IMR-90 (cell line): ENCODE results near the gene FLII. TPM values are rescaled to one million over a fixed set of nuclear protein-coding genes. Genes with fewer than 3 reads are reported as not detected.

Experiments
- ATAC-seq: fragments of 200-7000 bp; cut with Tn5 transposase; 2 replicates; pipeline ENCODE4 v1.9.1; 2020; ENCODE audit warnings: low read depth, mild to moderate bottlenecking, moderate library complexity
- BruUV-seq: library from RNA; stranded (reverse); fragments of 400-500 nt; replicated peaks from 2 replicates; lab custom pipeline; 2021; lab: Mats Ljungman, UMichigan
- CTCF ChIA-PET: fragments of 300-600 bp; formaldehyde crosslinking; extraction: SDS; loops from one replicate; lab custom pipeline; 2021; ENCODE audit warnings: antibody characterized with exemption; lab: Yijun Ruan, JAX
- POLR2A ChIA-PET: fragments of 300-600 bp; sonication (Branson Sonifier 250); formaldehyde crosslinking; loops from one replicate; lab custom pipeline; 2022; ENCODE audit warnings: antibody characterized with exemption; ENCODE audit not compliant: unreplicated experiment; lab: Charles Lee
- DNase-seq: peaks from one replicate; pipeline ENCODE4 v3.0.0; 2013
- H2AFZ ChIP-seq: replicated peaks from 2 replicates; pipeline ENCODE3; 2013; ENCODE audit warnings: low read length, mild to moderate bottlenecking; ENCODE audit not compliant: poor library complexity
- H2AK5ac ChIP-seq: 2 replicates; pipeline ENCODE4 v1.6.1; 2013; ENCODE audit warnings: low read depth, low read length, inconsistent platforms
- H2AK9ac ChIP-seq: replicated peaks from 2 replicates; pipeline ENCODE3; 2013; ENCODE audit warnings: mild to moderate bottlenecking, low read depth, low read length, moderate library complexity; ENCODE audit not compliant: poor library complexity
- H2BK120ac ChIP-seq: 2 replicates; pipeline ENCODE4 v1.6.1; 2013; ENCODE audit warnings: low read depth, low read length, inconsistent platforms
- H2BK15ac ChIP-seq: 3 replicates; pipeline ENCODE4 v1.6.1; 2013; ENCODE audit warnings: low read depth, low read length, inconsistent platforms
- H2BK20ac ChIP-seq: 2 replicates; pipeline ENCODE4 v1.6.1; 2013; ENCODE audit warnings: low read depth, mild to moderate bottlenecking, inconsistent platforms, low read length, moderate library complexity
- H2BK5ac ChIP-seq: 2 replicates; pipeline ENCODE4 v1.6.1; 2013; ENCODE audit warnings: mild to moderate bottlenecking, low read depth, low read length, inconsistent platforms; ENCODE audit not compliant: poor library complexity, severe bottlenecking
- H3K14ac ChIP-seq: replicated peaks from 2 replicates; pipeline ENCODE4 v1.6.1; 2013; ENCODE audit warnings: low read depth, low read length, inconsistent platforms
- H3K18ac ChIP-seq: 2 replicates; pipeline ENCODE4 v1.6.1; 2013; ENCODE audit warnings: low read depth, low read length, control low read depth
- H3K23ac ChIP-seq: 2 replicates; pipeline ENCODE4 v1.6.1; 2013; ENCODE audit warnings: low read depth, low read length, inconsistent platforms
- H3K27ac ChIP-seq: 2 replicates; pipeline ENCODE4 v1.5.1; 2013; ENCODE audit warnings: mild to moderate bottlenecking, control low read depth, low read length; ENCODE audit not compliant: insufficient read depth
- H3K27me3 ChIP-seq: 2 replicates; pipeline ENCODE4 v1.6.1; 2013; ENCODE audit warnings: low read length; ENCODE audit not compliant: control insufficient read depth, insufficient read depth
- H3K36me3 ChIP-seq: 2 replicates; pipeline ENCODE4 v1.6.1; 2013; ENCODE audit warnings: low read length, mixed read lengths; ENCODE audit not compliant: control insufficient read depth, insufficient read depth
- H3K4ac ChIP-seq: 2 replicates; pipeline ENCODE4 v1.6.1; 2013; ENCODE audit warnings: low read depth, low read length, inconsistent platforms
- H3K4me1 ChIP-seq: 2 replicates; pipeline ENCODE4 v1.6.1; 2013; ENCODE audit warnings: low read length, mixed read lengths; ENCODE audit not compliant: control insufficient read depth, insufficient read depth
- H3K4me2 ChIP-seq: 2 replicates; pipeline ENCODE4 v1.6.1; 2013; ENCODE audit warnings: low read depth, mild to moderate bottlenecking, control low read depth, low read length, moderate library complexity
- H3K4me3 ChIP-seq: 2 replicates; pipeline ENCODE4 v1.5.1; 2013; ENCODE audit warnings: low read depth, mild to moderate bottlenecking, control low read depth, low read length, moderate library complexity; ENCODE audit not compliant: insufficient read depth
- H3K56ac ChIP-seq: 2 replicates; pipeline ENCODE4 v1.6.1; 2013; ENCODE audit warnings: low read length, inconsistent platforms; ENCODE audit not compliant: insufficient read depth; ENCODE audit errors: extremely low read depth
- H3K79me1 ChIP-seq, 2 experiments: 2 replicates each; pipeline ENCODE4 v1.6.1; 2013; ENCODE audit warnings: low read length in 2 of 2, inconsistent platforms in 1 of 2, low read depth in 1 of 2
- H3K9ac ChIP-seq: 2 replicates; pipeline ENCODE4 v1.6.1; 2013; ENCODE audit warnings: low read depth, low read length, control low read depth
- H3K9me1 ChIP-seq: 2 replicates; pipeline ENCODE4 v1.6.1; 2013; ENCODE audit warnings: low read length, inconsistent platforms; ENCODE audit not compliant: insufficient read depth
- H3K9me3 ChIP-seq: 2 replicates; pipeline ENCODE4 v1.6.1; 2013; ENCODE audit warnings: low read length; ENCODE audit not compliant: control insufficient read depth, insufficient read depth
- H4K20me1 ChIP-seq: 2 replicates; pipeline ENCODE4 v1.6.1; 2013; ENCODE audit warnings: low read length, inconsistent platforms; ENCODE audit not compliant: insufficient read depth
- H4K5ac ChIP-seq: 2 replicates; pipeline ENCODE4 v1.6.1; 2013; ENCODE audit warnings: mild to moderate bottlenecking, low read depth, low read length, control low read depth
- H4K8ac ChIP-seq, 2 experiments: 2 replicates each; pipeline ENCODE4 v1.6.1; 2013; ENCODE audit warnings: low read depth in 2 of 2, low read length in 2 of 2, control low read depth in 1 of 2, inconsistent platforms in 1 of 2
- H4K91ac ChIP-seq: 2 replicates; pipeline ENCODE4 v1.6.1; 2013; ENCODE audit warnings: low read depth, low read length, inconsistent platforms; ENCODE audit not compliant: insufficient read depth
- CHD1 ChIP-seq: IDR thresholded peaks from 2 replicates; pipeline ENCODE4 v1.6.1; 2012; ENCODE audit warnings: low read depth, low read length, improper control_type of control experiment
- MXI1 ChIP-seq: IDR thresholded peaks from 2 replicates; pipeline ENCODE4 v1.6.1; 2012; ENCODE audit warnings: low read depth, mild to moderate bottlenecking, low read length, moderate library complexity, borderline replicate concordance
- WGBS, 2 experiments: methylation state at CpG; one replicate each; pipeline versions ENCODE4 v1.1.5 to v1.1.7; 2013; ENCODE audit warnings: missing lambda C conversion rate in 2 of 2; ENCODE audit not compliant: insufficient read length in 1 of 2; ENCODE audit errors: extremely low coverage in 2 of 2; 5-methylcytosine and 5-hydroxymethylcytosine counted together
- dilution Hi-C: fragments of 300-500 bp; cut with HindIII; formaldehyde crosslinking; loops from one replicate; pipeline ENCODE4 v1.14.3; 2018; ENCODE audit warnings: low sequenced_read_pairs; ENCODE audit not compliant: unreplicated experiment
- in situ Hi-C: fragments of 300-500 bp; cut with MboI; formaldehyde crosslinking; loops from 3 replicates; pipeline ENCODE4 v1.14.3; 2019; ENCODE audit warnings: low sequenced_read_pairs, inconsistent platforms, mixed read lengths
- intact Hi-C: fragments of 100-400 bp; cut with micrococcal nuclease; formaldehyde crosslinking; loops from 2 replicates; pipeline ENCODE4 v1.10.0; 2022
- polyA plus RNA-seq, 3 experiments: library from polyadenylated mRNA; depleted of rRNA; stranded (reverse); fragments of >200 nt; gene quantifications; 2 replicates each; pipeline ENCODE4 v1.2.3, GENCODE V29; 2012; ENCODE audit warnings: low replicate concordance in 1 of 3
- total RNA-seq: library from RNA; depleted of rRNA; stranded (reverse); fragments of >200 nt; gene quantifications from 2 replicates; pipeline ENCODE4 v1.2.3, GENCODE V29; 2012

The FLII gene
- total and polyA plus RNA-seq, 2 of the 4 experiments (the other 2 are of a cell fraction), result 263 to 290 TPM

DNA sequence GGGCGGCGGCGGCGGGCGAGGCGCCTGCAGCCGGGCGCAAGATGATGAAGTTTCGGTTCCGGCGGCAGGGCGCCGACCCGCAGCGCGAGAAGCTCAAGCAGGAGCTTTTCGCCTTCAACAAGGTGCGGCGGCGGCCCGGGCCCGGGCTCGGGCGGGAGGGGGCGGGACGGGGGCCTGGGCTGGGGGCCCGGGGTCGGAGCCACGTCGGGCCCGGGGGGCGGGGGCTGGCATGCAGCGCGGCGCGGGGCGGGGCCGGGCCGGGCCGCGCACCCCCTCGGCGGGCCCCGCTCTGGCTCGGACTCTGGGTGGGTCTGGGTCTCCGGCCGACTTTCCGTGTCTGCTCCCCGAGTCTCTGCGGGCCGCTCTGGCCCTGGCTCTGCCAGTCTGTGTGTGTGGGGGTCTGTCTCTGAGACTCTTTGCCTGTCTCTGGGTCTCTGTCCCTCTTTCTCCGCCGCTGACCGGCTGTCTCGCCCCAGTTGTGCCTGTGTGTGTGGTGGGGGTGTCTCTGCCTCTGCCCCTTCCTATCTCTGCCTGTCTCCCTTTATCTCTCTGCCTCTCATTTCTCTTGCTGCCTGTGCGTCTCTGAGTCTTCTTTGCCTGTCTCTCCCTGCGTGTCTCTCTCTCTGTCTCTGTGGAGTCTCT lies 32.8 kb downstream of the FLII start:
- H4K8ac ChIP-seq, result peak overlapping the region; percentile 16 to 92; a peak in 2 of 4 replicates
- peak overlapping the region; percentile 75 for H3K4me3 ChIP-seq
- peaks cover 23% of the 10 kb centered on the region for H3K4me1 ChIP-seq
- H4K91ac ChIP-seq, result peak overlapping the region; percentile 25; the same call in 1 of the 2 replicates
- H3K27me3 ChIP-seq, result no peaks in the 10 kb centered on the region
- peak overlapping the region; percentile 30; the same call in 1 of the 2 replicates for H2BK120ac ChIP-seq
- peak overlapping the region; percentile 67 for H2AK5ac ChIP-seq
- H2BK20ac ChIP-seq, result no peak overlapping the region
- H3K36me3 ChIP-seq, result no peaks in the 10 kb centered on the region
- intact Hi-C loops, result loop anchor here (2.0 kb wide), 1 partner anchor 33 kb away; the partner anchor contains the start of gene FLII
- peaks cover 40% of the 10 kb centered on the region for H4K20me1 ChIP-seq
- H3K79me1 ChIP-seq, result peaks cover 16 to 53% of the 10 kb centered on the region in 2 experiments
- peak overlapping the region; percentile 95 for H2AFZ ChIP-seq
- peak overlapping the region; percentile 86 for H3K9ac ChIP-seq
- no peaks in the 10 kb centered on the region for H3K9me3 ChIP-seq
- peak overlapping the region; percentile 90 for H3K14ac ChIP-seq
- dilution Hi-C loops, result no loop called here
- peak overlapping the region; percentile 71 for H3K27ac ChIP-seq
- TF ChIP-seq MXI1 (0 out of 2 replicates have a peak, but pooled peaks have one; percentile 3), CHD1 (no peak)
- BruUV-seq, result no TSS peak
- peak overlapping the region; percentile 47 for H2BK5ac ChIP-seq
- H2BK15ac ChIP-seq, result no peak overlapping the region
- H4K5ac ChIP-seq, result peak overlapping the region; percentile 11; the same call in 1 of the 2 replicates
- POLR2A ChIA-PET, result no interaction called here
- H3K56ac ChIP-seq, result peak overlapping the region; percentile 74
- H3K4ac ChIP-seq, result peak overlapping the region; percentile 42
- H3K4me2 ChIP-seq, result peak overlapping the region; percentile 91
- peak overlapping the region; percentile 81 for H3K23ac ChIP-seq
- ATAC-seq, result peak; percentile 54
- H3K9me1 ChIP-seq, result peaks cover 25% of the 10 kb centered on the region
- H3K18ac ChIP-seq, result peak overlapping the region; percentile 3; the same call in 1 of the 2 replicates
- in situ Hi-C loops, result no loop called here
- CTCF ChIA-PET, result no interaction called here
- peak overlapping the region; percentile 98 for H2AK9ac ChIP-seq
- DNase-seq, result no peak
- WGBS, 2 experiments, result 2% methylated on average over 9 of the region's 57 CpGs; no CpG with 5 or more reads in 1 of the 2 experiments
